ENCODE measurements around the gene IQGAP2.

Gene IQGAP2

DNA sequence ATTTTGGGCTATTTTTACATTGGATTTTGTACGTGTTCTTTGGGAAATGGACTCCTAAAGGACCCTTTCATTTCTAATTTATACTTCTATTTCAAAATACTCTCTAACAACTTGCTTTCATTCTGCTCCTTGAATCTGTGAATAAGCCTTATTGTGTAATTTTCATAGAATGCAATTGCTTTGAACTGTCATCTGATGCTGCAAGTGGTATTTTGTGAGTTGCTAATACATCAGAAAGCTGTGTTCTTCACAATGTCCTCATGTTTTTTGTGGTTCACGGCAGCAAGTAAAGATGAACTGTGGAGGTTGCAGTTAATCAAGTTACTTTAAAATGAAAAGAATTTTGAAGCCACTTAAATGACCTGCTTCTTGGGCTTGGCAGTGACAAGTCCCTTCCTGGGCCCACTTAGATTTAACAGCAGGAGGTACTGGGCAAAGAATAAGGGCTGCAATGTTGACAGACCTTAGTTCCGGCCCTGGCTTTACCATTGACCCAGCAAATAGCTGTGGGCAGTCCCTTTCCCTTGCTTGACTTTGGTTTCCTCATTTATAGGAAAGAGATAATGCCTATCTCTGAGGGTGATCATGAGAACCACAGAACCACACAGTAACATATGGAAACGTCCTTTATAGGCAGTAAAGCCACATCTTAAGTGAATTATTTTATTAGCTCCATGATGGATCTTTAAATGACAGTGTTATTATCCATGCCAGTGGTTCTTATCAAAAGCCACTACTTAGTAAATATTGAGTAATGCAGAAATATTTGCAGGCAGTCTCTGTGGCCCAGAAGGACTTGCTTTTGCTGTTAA is 54.8 kb downstream of the IQGAP2 start:
- no peak overlapping the region for H3K27ac Mint-ChIP-seq
- H3K4me3 Mint-ChIP-seq: no peak overlapping the region
- peaks cover 20% of the 10 kb centered on the region for H3K4me1 Mint-ChIP-seq
- H3K9me3 Mint-ChIP-seq: peaks cover 2% of the 10 kb centered on the region
- no peak for DNase-seq
- H3K27me3 Mint-ChIP-seq: no peaks in the 10 kb centered on the region
- CTCF ChIA-PET: no interaction called here
- peaks cover 38% of the 10 kb centered on the region for H3K36me3 Mint-ChIP-seq

DNA sequence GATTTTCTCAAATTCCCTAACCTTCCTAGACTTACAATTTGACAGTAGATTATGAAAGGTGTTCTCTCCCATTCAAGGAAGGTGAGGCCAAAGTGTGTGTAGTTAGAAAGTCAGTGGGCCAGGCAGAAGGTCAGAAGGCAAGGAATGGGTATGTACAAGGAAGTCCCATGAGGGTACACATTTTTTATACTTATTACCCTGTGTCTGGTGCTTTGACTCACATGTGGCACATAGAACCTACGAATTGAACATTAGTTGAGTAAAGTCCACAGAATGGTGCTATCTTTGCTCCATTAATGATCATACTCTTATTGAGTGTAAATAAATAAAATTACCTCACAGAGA is 55.4 kb downstream of the IQGAP2 start:
- Mint-ChIP-seq H3K27ac (no peak overlapping the region), H3K4me3 (no peak overlapping the region), H3K4me1 (peaks cover 20% of the 10 kb centered on the region), H3K9me3 (peaks cover 2% of the 10 kb centered on the region), H3K27me3 (no peaks in the 10 kb centered on the region), H3K36me3 (peaks cover 41% of the 10 kb centered on the region)
- DNase-seq: no peak
- CTCF ChIA-PET: no interaction called here

DNA sequence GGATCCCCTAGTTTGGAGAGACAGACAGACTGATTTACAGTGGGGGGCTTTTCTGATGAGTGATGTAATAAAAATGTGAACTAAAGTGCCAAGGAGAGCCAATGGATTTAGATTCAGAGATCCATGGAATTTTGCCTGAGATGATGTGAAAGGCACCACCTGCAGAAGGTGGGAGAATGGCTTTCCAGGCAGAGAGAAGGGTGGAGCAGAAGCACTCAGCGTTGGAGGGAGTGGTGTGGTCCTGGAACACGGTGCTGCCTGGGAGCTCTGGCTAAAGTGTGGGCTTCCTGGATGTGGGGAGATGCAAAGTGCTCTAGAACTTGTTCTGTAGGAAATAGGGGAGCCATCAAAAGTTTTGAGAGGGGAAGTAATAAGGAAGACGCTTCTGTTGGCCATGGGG is 57.0 kb downstream of the IQGAP2 start:
- CTCF ChIA-PET: interaction anchor here (1.2 kb wide), 1 partner anchor 12 kb away, joined by 4 read pairs; no protein-coding TSS in a partner anchor
- no peak overlapping the region for H3K4me3 Mint-ChIP-seq
- DNase-seq: no peak
- no peaks in the 10 kb centered on the region for H3K9me3 Mint-ChIP-seq
- peaks cover 51% of the 10 kb centered on the region for H3K36me3 Mint-ChIP-seq
- H3K27me3 Mint-ChIP-seq: no peaks in the 10 kb centered on the region
- H3K27ac Mint-ChIP-seq: no peak overlapping the region
- H3K4me1 Mint-ChIP-seq: peaks cover 20% of the 10 kb centered on the region

DNA sequence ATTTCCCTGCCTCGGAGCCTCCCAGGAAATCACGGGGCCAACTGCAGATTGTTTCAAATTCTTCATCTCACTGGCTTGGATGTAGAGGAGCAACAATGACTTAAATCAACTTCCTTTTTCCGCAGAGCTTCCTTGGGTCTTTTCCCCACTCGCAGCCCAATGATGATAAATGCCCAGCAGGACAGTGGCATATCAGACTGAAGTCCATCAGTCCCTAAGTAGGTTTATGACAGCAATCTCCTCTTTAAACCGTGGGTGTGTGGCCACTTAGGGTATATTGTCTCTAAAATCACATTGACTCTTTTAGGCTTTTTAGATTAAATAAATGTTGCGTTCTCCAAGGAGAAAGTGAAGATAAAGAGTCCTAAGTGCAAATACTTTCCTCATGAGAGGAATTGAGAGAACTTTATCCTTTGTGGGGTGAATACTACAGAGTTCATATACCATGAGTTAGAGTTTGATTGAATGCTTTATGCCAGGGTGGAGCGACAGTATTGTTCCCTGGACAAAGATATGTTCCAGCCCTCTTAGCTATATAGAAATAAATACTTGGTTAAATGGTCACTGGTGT is 59.1 kb downstream of the IQGAP2 start:
- CTCF ChIA-PET: no interaction called here
- Mint-ChIP-seq H3K27ac (no peak overlapping the region), H3K4me3 (no peak overlapping the region), H3K4me1 (peaks cover 18% of the 10 kb centered on the region), H3K9me3 (no peaks in the 10 kb centered on the region), H3K27me3 (no peaks in the 10 kb centered on the region), H3K36me3 (peaks cover 48% of the 10 kb centered on the region)
- DNase-seq: no peak

DNA sequence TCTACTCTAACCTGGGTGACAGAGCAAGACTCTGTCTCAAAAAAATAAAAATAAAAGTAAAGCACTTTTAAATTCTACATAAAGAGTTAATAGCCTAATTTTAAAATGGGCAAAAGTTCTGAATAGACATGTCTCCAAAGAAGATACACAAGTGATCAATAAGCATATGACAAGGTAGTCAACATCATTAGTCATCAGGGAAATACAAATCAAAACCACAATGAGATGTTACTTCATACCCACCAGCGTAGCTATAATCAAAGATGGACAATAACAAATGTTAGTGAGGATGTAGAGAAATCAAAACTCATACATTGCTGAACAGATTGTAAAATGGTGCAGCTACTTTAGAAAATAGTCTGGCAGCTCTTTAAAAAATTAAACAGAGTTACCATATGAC is 64.1 kb downstream of the IQGAP2 start:
- Mint-ChIP-seq H3K4me3 (no peak overlapping the region), H3K36me3 (peaks cover 53% of the 10 kb centered on the region), H3K27ac (no peak overlapping the region), H3K4me1 (peaks cover 33% of the 10 kb centered on the region), H3K9me3 (no peaks in the 10 kb centered on the region), H3K27me3 (no peaks in the 10 kb centered on the region)
- DNase-seq: no peak
- CTCF ChIA-PET: interaction anchor here (0.7 kb wide), 1 partner anchor 95 kb away, joined by 3 read pairs; no protein-coding TSS in a partner anchor

DNA sequence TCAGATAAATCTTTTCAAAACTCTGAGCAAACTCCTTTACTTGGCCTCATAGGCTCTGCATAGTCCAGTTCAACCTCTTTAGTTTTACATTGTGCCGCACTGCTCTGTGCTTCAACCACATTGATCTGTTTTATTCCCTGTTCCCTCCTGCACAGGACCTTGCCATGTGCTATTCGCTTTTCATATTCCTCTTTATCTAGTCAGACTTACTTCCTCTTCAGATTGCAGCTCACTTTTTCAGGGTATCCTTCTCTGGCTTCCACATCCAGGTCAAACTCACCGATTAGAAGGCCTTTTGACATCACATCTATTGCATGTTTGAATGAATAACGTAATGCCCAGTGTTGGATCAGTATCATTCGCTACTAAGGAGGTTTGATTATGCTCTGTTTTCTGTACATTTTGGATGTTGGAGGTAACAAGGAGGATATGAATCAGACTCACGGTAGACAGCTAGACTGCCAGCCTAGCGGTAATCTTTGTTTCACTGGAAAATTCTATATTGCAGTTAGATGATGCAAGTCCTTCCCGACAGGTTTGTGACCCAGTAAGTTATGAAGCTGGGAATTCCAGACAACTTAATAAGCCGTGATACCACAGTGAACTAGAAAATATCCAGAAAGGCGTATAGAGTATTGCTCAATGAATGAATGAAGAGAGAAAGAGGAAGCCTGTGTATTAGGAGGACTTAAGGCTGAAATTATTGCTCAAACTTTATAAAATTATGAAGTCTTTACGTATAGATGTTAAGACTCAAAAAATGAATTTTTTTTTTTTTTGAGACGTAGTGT is 65.7 kb downstream of the IQGAP2 start:
- Mint-ChIP-seq H3K27ac (no peak overlapping the region), H3K36me3 (peaks cover 56% of the 10 kb centered on the region), H3K4me3 (no peak overlapping the region), H3K4me1 (peaks cover 49% of the 10 kb centered on the region), H3K27me3 (no peaks in the 10 kb centered on the region), H3K9me3 (no peaks in the 10 kb centered on the region)
- CTCF ChIA-PET: interaction anchor here (1.9 to 2.0 kb wide), 2 partner anchors 65 to 75 kb away, joined by 5 read pairs; partner anchors contain the start of gene IQGAP2
- no peak for DNase-seq

DNA sequence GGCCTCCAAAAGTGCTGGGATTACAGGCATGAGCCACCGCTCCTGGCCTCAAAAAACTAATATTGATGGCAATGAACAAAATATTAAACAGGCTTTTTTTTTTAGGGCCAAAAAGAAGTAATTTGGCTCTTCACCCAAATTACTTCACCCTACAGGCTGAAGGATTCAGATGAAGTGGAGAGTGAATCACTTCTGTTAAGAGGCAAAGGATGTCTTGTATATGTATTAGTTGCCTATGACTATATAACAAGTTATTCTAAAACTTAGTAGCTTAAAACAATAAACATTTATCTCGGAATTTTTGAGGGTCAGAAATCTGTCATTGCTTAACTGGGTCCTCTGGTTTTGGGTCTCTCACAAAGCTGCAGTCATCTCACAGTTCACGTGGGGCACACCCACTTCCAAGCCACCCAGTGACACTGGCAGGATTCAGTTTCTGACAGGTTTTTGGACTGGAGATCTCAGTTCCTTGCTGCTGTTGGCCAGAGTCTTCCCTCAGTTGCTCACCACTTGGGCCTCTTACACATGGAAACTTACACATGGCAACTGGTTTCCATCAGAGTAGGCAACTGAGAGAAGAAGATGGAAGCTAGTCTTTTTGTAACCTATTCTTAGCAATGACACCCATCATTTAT is 66.7 kb downstream of the IQGAP2 start:
- Mint-ChIP-seq H3K27me3 (no peaks in the 10 kb centered on the region), H3K9me3 (no peaks in the 10 kb centered on the region), H3K4me1 (peaks cover 58% of the 10 kb centered on the region), H3K27ac (no peak overlapping the region), H3K4me3 (no peak overlapping the region), H3K36me3 (peaks cover 52% of the 10 kb centered on the region)
- DNase-seq: no peak
- CTCF ChIA-PET: interaction anchor here (0.8 to 2.0 kb wide), 4 partner anchors 66 to 305 kb away, joined by 3 to 5 read pairs (median 4); partner anchors contain the start of gene IQGAP2

DNA sequence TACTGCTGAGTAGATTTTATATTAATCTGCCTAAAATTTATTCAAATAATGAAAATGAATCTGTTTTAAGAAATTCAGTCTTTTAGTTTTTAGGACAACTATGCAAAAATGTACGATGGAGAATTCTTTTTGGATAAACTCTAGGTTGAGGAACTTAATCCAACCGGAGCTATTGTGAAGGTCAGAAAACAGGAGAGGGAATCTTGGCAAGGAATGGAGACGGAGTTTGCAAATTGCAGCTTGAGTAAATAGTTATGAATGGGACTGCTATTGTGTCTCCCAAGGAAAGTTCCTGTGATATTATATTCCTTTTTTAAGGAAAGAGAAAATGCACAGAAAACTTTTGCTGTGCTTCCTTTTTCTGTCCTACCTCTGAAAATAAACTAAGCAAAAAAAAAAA is 67.9 kb downstream of the IQGAP2 start:
- Mint-ChIP-seq H3K27ac (no peak overlapping the region), H3K4me1 (peaks cover 69% of the 10 kb centered on the region), H3K36me3 (peaks cover 52% of the 10 kb centered on the region), H3K27me3 (no peaks in the 10 kb centered on the region), H3K9me3 (no peaks in the 10 kb centered on the region), H3K4me3 (no peak overlapping the region)
- DNase-seq: no peak
- CTCF ChIA-PET: interaction anchor here (1.1 to 1.4 kb wide), 2 partner anchors 68 to 172 kb away, joined by 3 read pairs; partner anchors contain the start of gene IQGAP2

DNA sequence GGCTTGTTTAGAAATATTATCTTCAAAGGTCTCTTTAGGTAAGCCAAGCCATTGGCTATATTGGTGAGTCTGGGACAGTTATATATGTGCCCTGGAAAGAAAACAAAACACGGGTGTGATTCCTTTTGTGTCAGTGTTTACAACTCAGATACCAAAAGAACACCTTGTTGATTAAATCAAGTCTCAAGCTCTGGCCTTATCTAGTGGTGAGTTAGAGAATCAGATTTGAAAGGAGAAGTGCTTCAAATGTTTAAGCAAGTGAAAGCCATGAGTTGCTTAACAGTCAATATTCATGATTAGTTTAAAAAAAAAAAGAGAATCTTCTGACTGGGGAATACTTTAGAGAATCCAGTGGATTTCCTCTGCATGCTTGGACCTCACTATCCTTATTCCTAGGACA is 68.3 kb downstream of the IQGAP2 start:
- CTCF ChIA-PET: interaction anchor here (1.4 kb wide), 1 partner anchor 68 kb away, joined by 3 read pairs; the partner anchor contains the start of gene IQGAP2
- peaks cover 73% of the 10 kb centered on the region for H3K4me1 Mint-ChIP-seq
- no peak overlapping the region for H3K4me3 Mint-ChIP-seq
- peaks cover 52% of the 10 kb centered on the region for H3K36me3 Mint-ChIP-seq
- DNase-seq: no peak
- no peak overlapping the region for H3K27ac Mint-ChIP-seq
- no peaks in the 10 kb centered on the region for H3K9me3 Mint-ChIP-seq
- H3K27me3 Mint-ChIP-seq: no peaks in the 10 kb centered on the region

DNA sequence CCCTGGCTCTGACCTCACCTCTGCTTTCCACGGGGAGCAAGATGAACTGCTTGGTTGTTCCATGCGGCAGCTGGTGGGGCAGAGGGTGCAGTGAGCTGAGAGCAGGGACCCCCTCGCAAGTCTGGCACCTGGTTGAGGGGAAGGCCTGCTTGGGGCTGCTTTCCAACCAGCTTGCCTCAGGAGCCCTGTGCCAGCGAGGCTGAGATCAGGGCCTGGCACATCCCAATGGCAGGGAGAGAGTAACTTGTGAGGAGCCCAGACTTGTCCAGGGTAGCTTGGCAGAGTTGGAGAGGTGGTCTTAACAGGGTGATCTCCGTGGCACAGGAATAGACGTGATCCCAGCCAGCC is 68.9 kb downstream of the IQGAP2 start:
- H3K4me3 Mint-ChIP-seq: no peak overlapping the region
- H3K9me3 Mint-ChIP-seq: no peaks in the 10 kb centered on the region
- H3K4me1 Mint-ChIP-seq: peaks cover 74% of the 10 kb centered on the region
- CTCF ChIA-PET: interaction anchor here (1.4 to 2.7 kb wide), 2 partner anchors 69 to 75 kb away, joined by 3 to 9 read pairs; partner anchors contain the start of gene IQGAP2
- H3K27me3 Mint-ChIP-seq: no peaks in the 10 kb centered on the region
- H3K36me3 Mint-ChIP-seq: peaks cover 55% of the 10 kb centered on the region
- H3K27ac Mint-ChIP-seq: peak overlapping the region; percentile 43
- no peak for DNase-seq

DNA sequence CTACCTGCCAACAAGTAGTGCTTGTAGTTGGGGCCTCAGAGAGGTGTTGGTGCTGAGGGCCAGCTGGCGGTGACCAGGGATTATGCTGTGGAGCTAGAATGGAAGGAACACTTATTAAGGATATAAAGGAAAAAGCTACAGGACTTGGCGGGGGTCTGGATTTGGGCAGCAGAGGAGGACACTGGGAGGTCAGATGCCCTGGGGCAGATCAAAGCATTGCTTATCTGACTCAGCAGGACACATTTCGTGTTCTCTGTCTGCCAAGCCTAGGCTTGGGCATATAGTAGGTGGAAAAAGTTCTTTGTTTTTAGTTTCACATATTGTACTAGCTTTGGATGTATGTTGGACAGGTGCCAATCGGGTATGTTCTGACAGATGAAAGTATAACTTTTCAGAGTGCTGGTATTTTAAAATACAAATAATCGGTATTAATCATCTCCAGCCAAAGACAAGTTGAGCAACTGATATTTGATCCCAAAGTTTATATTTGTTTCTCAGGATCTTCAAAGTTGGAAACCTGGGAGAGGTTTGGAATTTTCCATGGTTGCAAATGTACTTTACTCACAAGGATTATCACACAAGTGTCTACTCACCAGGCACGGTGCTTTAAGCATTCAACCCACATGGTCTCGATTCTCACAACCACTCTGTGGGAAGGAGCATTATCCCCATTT is 69.4 kb downstream of the IQGAP2 start:
- no peaks in the 10 kb centered on the region for H3K9me3 Mint-ChIP-seq
- no peaks in the 10 kb centered on the region for H3K27me3 Mint-ChIP-seq
- CTCF ChIA-PET: interaction anchor here (1.1 to 2.7 kb wide), 3 partner anchors 13 to 75 kb away, joined by 3 to 9 read pairs (median 3); partner anchors contain the start of gene IQGAP2
- H3K27ac Mint-ChIP-seq: peak overlapping the region; percentile 90
- no peak overlapping the region for H3K4me3 Mint-ChIP-seq
- H3K36me3 Mint-ChIP-seq: peaks cover 54% of the 10 kb centered on the region
- DNase-seq: no peak
- peaks cover 75% of the 10 kb centered on the region for H3K4me1 Mint-ChIP-seq

DNA sequence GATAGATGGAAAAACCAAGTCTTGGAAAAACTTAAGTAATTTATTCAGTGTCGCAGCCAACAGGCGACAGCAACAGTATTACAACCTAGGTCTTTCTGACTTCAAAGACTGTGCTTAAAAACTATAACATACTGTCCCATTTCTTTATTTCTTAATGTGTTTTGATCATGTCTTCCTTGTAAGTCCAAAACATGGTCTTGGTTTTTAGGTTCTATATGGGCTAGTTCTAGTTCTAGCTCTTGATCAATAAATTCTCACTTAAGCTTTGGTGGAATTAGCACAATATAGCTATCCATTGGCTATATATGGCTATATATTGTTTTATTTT is 69.9 kb downstream of the IQGAP2 start:
- Mint-ChIP-seq H3K4me1 (peaks cover 72% of the 10 kb centered on the region), H3K36me3 (peaks cover 50% of the 10 kb centered on the region), H3K27me3 (no peaks in the 10 kb centered on the region), H3K4me3 (no peak overlapping the region), H3K9me3 (no peaks in the 10 kb centered on the region), H3K27ac (peak overlapping the region; percentile 90)
- CTCF ChIA-PET: interaction anchor here (1.1 to 2.7 kb wide), 2 partner anchors 13 to 74 kb away, joined by 3 to 9 read pairs; no protein-coding TSS in a partner anchor
- DNase-seq: no peak

DNA sequence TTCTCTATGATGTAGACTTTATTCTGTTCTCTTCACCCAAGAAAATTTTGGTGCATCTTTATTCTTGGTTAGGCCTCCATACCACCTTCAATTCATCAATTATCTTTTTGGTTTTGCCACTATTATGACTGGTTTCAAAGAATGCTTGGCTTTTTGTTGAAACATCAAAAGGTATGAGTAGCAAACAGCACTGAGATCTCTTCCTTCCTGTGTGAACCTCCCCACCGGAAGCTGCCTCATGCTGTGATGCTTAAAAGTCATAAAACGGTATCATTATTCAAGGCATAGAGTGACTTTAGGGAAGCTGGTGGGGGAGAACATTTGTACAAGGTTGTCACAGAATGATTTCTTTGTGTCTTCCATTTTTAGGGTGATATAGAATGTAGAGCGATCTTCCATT is 70.6 kb downstream of the IQGAP2 start:
- CTCF ChIA-PET: interaction anchor here (1.0 to 2.7 kb wide), 5 partner anchors 12 to 109 kb away, joined by 3 to 9 read pairs (median 3); no protein-coding TSS in a partner anchor
- Mint-ChIP-seq H3K27ac (peak overlapping the region; percentile 90), H3K4me3 (peak overlapping the region; percentile 2), H3K36me3 (peaks cover 46% of the 10 kb centered on the region), H3K9me3 (no peaks in the 10 kb centered on the region), H3K27me3 (no peaks in the 10 kb centered on the region), H3K4me1 (peaks cover 68% of the 10 kb centered on the region)
- DNase-seq: peak; percentile 83

Measured in activated naive CD4-positive, alpha-beta T cell treated with anti-CD3 and anti-CD28 coated beads, Interleukin-2, amount 10 ng/mL, durations not matched to agents 7 days and 5 days (primary cell).